GM21367 (cell line): ENCODE measurements around the gene PHACTR1.
"Not testable (repeated sequence)": the region's sequence is repeated elsewhere in the genome, so short reads cannot be mapped to it uniquely, and the experiment has no call there.

Experiments used
- ATAC-seq: cut with Tn5 transposase; IDR thresholded peaks from one replicate; pipeline ENCODE4 v1.9.1; 2021; ENCODE audit not compliant: unreplicated experiment

The PHACTR1 gene

DNA sequence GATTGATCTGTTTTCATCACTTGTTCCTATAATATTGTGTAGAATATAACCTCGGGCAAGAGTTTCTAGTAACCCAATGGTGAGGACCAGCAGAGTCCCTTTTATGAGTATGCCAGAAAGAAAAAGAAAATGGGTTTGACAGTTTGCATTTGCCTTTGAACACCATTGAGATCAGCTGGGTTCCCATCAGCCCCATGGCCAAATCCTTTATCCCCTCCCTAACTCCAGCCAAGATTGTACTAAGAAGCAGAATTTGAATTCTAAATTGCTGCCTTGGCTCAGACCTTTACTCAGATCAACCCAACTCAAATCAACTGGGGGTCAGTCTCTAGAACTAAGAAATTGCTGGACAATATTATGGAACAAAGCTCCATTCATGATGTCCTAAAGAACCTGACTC, 424.4 kb downstream of the PHACTR1 start:
- ATAC-seq, result no peak

- no peak for ATAC-seq
Observed at GRCh38 chr6:13141387-13141786, 424.8 kb downstream of the PHACTR1 start.

- ATAC-seq, result no peak
Observed at GRCh38 chr6:13142611-13143010, 426.0 kb downstream of the PHACTR1 start.

GRCh38 chr6:13146442-13146841, 429.9 kb downstream of the PHACTR1 start:
- no peak for ATAC-seq

DNA sequence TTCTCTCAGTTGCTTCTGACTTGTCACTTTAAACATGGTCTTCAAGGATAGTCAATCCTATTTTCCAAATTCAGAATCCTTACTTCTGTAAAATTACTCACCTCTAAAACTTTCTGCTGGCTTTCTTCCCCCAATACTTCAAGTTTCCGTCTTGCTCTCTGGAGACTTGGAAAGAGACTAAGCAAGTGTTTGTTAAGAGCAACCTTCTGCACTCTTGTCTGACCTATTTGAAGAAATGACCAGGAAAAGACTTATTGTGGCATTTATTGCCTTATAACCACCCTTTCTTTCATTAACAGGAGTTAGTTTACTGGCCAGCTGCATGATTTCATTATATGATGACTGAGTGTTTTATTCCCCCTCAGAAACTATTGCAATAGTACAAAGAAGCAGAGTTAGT, 430.8 kb downstream of the PHACTR1 start:
- no peak for ATAC-seq

DNA sequence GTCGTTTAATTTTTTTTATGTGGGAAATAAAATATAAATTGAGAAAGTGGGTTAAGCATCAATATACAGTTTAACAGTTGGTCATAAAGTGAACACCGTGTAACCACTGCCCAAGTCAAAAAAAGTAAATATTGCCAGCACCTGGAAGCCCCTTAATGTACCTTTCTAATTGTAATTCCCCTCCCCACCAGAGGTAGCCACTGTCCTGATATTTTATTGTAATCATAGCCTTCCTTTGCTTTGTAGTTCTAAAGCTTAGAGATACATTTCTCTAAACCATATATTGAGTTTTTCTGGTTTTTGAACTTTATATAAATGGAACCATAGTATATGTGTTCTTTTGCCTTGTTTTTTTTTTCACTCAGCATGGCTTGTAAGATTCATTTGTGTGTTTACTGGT, 431.2 kb downstream of the PHACTR1 start:
- no peak for ATAC-seq

GRCh38 chr6:13152764-13153163, 436.2 kb downstream of the PHACTR1 start:
- no peak for ATAC-seq

DNA sequence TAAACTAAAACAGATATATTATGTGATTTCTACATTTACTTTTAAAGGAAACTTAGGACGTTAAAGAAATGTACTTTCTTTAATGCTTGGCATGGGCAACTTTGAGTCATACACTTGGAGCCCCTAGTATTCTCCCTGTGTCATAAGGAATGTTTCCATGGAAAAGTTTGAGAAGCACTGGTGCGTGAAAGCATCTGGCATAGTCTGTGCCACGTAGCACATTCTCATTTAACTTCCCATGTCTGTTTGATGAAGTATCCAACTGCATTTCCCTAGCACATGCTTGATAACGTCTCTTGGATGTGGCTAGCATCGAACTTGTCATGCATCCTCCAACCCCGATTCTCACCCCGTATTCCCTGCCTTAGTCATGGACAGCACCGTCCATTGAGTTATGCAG, 439.8 kb downstream of the PHACTR1 start:
- ATAC-seq, result no peak

DNA sequence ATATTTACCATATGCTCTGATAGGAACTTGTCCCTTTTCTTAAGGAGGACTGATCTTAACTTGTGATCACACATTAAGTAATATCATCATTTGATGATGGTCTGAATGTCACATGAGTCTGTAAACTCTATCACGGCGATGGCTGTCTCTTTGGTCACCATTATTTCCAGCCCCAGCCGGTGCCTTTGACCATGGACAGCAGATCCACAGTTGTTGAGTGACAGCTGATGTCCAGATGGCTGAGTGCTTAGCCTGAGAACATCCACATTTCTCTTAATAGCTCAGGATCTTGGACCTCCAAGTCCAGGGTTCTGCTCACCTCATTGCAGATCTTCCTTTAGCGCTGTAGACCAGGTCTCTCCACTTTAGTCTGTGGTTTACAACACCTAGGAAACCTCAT, 440.7 kb downstream of the PHACTR1 start:
- ATAC-seq, result no peak

- ATAC-seq, result no peak
Observed at GRCh38 chr6:13159300-13159699, 442.7 kb downstream of the PHACTR1 start.

- ATAC-seq, result not testable (repeated sequence)
Observed at GRCh38 chr6:13159822-13160221, 443.3 kb downstream of the PHACTR1 start.

GRCh38 chr6:13163161-13163944, 446.8 kb downstream of the PHACTR1 start:
- no peak for ATAC-seq

GRCh38 chr6:13164291-13164690, 447.7 kb downstream of the PHACTR1 start:
- ATAC-seq, result no peak

DNA sequence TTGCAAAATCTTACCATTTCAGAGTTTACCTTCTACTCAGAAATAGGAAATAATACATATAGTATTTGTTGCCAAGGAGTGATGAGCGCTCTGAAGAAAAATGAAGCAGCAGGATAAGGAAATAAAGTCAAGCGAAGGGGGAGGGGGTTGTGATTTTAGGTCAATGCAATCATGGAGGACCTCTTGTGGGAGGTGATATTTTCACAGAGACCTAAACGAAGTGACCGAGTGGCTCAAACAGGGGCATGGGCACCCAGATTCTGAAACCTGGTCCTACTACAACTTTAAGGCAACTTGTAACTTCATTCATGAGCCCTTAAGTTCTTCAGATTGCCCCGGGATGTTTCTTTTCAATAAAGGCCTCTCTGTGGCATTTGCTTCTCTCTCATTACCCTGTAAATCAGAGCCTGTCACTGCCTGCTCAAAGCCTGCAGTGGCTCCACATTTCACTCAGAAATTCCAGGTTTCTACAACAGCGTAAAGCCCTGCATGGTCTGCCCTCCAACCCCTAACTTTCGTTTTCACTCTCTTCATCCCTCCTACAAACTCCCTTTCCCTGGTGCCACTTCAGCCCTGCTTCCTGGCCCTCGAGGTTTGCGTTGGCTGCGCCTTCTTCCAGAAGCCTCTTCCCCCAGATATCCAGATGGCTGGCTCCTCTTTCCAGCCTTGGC, 449.1 kb downstream of the PHACTR1 start:
- no peak for ATAC-seq

GRCh38 chr6:13166269-13166668, 449.7 kb downstream of the PHACTR1 start:
- no peak for ATAC-seq

- ATAC-seq, result no peak
Observed at GRCh38 chr6:13166916-13167315, 450.3 kb downstream of the PHACTR1 start.

- ATAC-seq, result no peak
Observed at GRCh38 chr6:13172291-13172690, 455.7 kb downstream of the PHACTR1 start.

DNA sequence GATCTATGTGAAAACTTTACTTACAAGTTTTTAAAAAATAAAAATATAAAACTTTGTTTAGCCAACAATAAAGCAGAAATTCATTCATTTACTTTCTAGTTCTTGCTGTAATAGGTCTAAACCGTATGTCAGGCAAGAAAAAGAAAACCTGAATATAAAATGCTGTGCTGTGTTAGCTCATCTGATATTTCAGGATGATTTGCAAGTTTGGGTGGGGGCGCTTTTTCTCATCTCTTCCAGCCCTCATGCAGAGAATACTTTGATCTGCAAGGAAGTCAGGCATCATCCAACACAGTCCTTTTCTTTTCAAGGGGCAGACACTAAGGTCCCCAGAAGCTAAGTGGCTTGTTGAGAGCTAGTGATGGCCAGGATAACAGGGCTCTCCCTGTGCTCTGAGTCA, 458.5 kb downstream of the PHACTR1 start:
- no peak for ATAC-seq

DNA sequence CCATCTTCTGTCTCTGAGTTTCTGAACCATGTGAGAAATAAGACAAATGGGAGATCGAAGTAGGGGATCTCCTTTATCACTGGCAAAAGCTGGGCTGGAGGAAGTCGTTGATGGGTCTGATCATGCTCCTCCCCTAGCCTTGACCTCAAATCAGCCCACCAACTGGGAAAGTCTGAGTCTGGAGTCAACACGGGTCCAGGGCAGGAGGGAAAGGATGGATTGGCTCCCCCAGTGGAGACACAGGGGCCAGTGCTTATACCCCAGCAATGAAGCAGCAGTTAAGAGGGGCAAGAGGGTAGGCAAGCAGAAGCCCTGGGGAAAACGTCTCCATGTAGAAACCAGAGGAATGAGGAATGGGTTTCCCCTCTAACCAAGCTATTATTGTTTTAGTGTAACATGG, 459.2 kb downstream of the PHACTR1 start:
- no peak for ATAC-seq

DNA sequence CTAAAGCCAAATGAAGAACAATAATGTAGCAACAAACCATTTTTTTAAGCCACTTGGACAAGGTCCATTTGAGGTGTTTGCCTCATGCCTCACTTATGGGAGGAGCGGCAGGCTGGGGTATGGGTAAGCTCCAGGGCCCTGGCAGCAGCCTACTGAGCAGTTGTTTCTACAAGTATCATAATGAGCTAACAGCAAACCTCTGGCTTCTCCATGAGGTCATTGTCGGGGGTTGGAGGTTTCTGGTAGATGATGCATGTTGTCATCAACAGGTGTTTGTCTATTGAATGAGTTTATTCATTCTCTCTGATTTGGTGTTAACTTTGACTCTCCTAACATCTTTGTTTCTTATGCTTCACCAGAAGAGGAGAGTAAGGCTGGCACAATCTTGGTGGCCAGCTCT, 461.1 kb downstream of the PHACTR1 start:
- no peak for ATAC-seq

DNA sequence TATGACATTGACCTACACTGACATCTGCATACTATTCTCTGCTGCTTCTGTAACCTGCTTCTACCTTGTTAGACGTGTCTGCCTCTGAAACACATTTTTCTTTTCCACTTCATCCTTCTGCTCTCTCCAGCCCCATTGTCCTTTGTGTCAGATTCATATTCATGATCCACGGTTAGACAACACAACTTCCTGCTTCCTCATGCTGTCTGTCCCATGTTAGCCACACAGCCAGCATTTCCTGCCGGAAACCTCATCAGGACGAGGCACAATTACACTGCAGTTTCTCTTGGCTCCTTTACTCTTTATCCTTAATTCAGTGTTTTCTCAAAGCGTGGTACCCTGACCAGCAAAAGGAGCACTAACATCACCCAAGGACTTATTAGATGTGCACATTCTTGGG, 461.5 kb downstream of the PHACTR1 start:
- no peak for ATAC-seq

- ATAC-seq, result no peak
Observed at GRCh38 chr6:13180538-13180937, 464.0 kb downstream of the PHACTR1 start.

DNA sequence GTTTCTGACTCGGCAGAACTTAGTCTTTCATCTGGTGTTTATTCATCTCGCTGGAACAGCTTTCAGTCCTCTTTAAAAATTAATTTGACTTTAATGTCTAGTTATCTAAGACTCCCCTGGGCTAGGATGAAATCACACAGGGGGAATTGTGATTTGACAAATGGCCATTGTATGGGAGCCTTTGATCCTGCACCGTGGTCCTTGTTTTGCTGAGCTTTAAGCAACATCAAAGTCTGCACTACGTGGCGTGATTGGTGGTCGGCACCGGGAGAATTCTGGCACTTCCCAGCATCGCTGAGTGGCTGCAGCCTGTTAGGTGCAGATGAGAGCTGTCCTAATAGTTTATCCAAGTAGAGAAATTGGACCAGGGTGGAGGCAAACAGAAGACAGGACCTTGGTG, 464.8 kb downstream of the PHACTR1 start:
- ATAC-seq, result no peak
